HEK293 (cell line): ENCODE results near the gene HIBCH.

Experiments used
- CTCF ChIA-PET: fragments of 350-600 bp; formaldehyde crosslinking; extraction: SDS; loops from one replicate; lab custom pipeline; 2021; ENCODE audit warnings: antibody characterized with exemption; lab: Yijun Ruan, JAX
- POLR2A ChIA-PET: fragments of 300-600 bp; formaldehyde crosslinking; extraction: SDS; loops from one replicate; lab custom pipeline; 2020; ENCODE audit warnings: antibody characterized with exemption, inconsistent platforms; lab: Yijun Ruan, JAX
- H3K27ac ChIP-seq: fragments of 200-500 bp; sonication (Bioruptor generic); 2 replicates; pipeline ENCODE4 v1.5.1; 2014; ENCODE audit warnings: low read depth, low read length, control low read depth, inconsistent platforms; ENCODE audit errors: extremely low read depth
- H3K36me3 ChIP-seq, 2 experiments: fragments of 200-500 bp in 1 of 2; sonication (Bioruptor generic) in 1 of 2; 1 replicate in 1 of 2; 2 replicates in 1 of 2; pipeline ENCODE4 v1.5.1; 2014 to 2017; ENCODE audit warnings: inconsistent platforms in 2 of 2, low read length in 2 of 2; ENCODE audit not compliant: control insufficient read depth in 2 of 2, insufficient read depth in 1 of 2
- H3K4me1 ChIP-seq: fragments of 200-500 bp; sonication (Bioruptor generic); 2 replicates; pipeline ENCODE4 v1.5.1; 2014; ENCODE audit warnings: mild to moderate bottlenecking, low read length, inconsistent platforms; ENCODE audit not compliant: control insufficient read depth, insufficient read depth
- H3K4me3 ChIP-seq: 2 replicates; pipeline ENCODE4 v1.5.1; 2011; ENCODE audit warnings: low read depth, mild to moderate bottlenecking, control low read depth, low read length, moderate library complexity
- H3K9me3 ChIP-seq: fragments of 200-500 bp; sonication (Bioruptor generic); 2 replicates; pipeline ENCODE4 v1.5.1; 2014; ENCODE audit warnings: low read depth, low read length, inconsistent platforms; ENCODE audit not compliant: control insufficient read depth, insufficient read depth
- KLF1 ChIP-seq: fragments of 450-650 bp; formaldehyde crosslinking; IDR thresholded peaks from 2 replicates; pipeline ENCODE4 v1.5.1; 2016; ENCODE audit warnings: missing biosample characterization, missing genetic modification characterization
- KLF10 ChIP-seq: fragments of 450-650 bp; IDR thresholded peaks from 2 replicates; pipeline ENCODE4 v1.5.1; 2018; ENCODE audit warnings: missing biosample characterization, mild to moderate bottlenecking, missing genetic modification characterization
- ZBTB21 ChIP-seq: fragments of 450-650 bp; formaldehyde crosslinking; IDR thresholded peaks from 2 replicates; pipeline ENCODE4 v1.5.1; 2017; ENCODE audit warnings: missing biosample characterization, missing genetic modification characterization
- ZFP3 ChIP-seq: fragments of 450-650 bp; formaldehyde crosslinking; IDR thresholded peaks from 2 replicates; pipeline ENCODE4 v1.5.1; 2016; ENCODE audit warnings: low read depth, missing biosample characterization, missing genetic modification characterization
- ZNF155 ChIP-seq: fragments of 450-650 bp; formaldehyde crosslinking; IDR thresholded peaks from 2 replicates; pipeline ENCODE4 v1.5.1; 2016; ENCODE audit warnings: missing biosample characterization, missing genetic modification characterization
- ZNF157 ChIP-seq: fragments of 450-650 bp; formaldehyde crosslinking; IDR thresholded peaks from 2 replicates; pipeline ENCODE4 v1.5.1; 2016; ENCODE audit warnings: missing biosample characterization, missing genetic modification characterization
- ZNF16 ChIP-seq: fragments of 450-650 bp; formaldehyde crosslinking; IDR thresholded peaks from 2 replicates; pipeline ENCODE4 v1.5.1; 2016; ENCODE audit warnings: low read depth, missing biosample characterization, missing genetic modification characterization
- ZNF211 ChIP-seq: fragments of 450-650 bp; formaldehyde crosslinking; IDR thresholded peaks from 2 replicates; pipeline ENCODE4 v1.5.1; 2016; ENCODE audit warnings: low read depth, missing biosample characterization, missing genetic modification characterization
- ZNF23 ChIP-seq: fragments of 450-650 bp; formaldehyde crosslinking; IDR thresholded peaks from 2 replicates; pipeline ENCODE4 v1.5.1; 2016; ENCODE audit warnings: missing biosample characterization, missing genetic modification characterization, borderline replicate concordance
- ZNF302 ChIP-seq: fragments of 450-650 bp; formaldehyde crosslinking; IDR thresholded peaks from 2 replicates; pipeline ENCODE4 v1.5.1; 2016; ENCODE audit warnings: missing biosample characterization, missing genetic modification characterization, low read depth
- ZNF354C ChIP-seq: fragments of 450-650 bp; formaldehyde crosslinking; IDR thresholded peaks from 2 replicates; pipeline ENCODE4 v1.5.1; 2016; ENCODE audit warnings: missing biosample characterization, missing genetic modification characterization, low read depth, borderline replicate concordance
- ZNF394 ChIP-seq: fragments of 450-650 bp; formaldehyde crosslinking; IDR thresholded peaks from 2 replicates; pipeline ENCODE4 v1.5.1; 2016; ENCODE audit warnings: missing biosample characterization, missing genetic modification characterization, mild to moderate bottlenecking, moderate library complexity, borderline replicate concordance
- ZNF416 ChIP-seq: fragments of 450-650 bp; formaldehyde crosslinking; IDR thresholded peaks from 2 replicates; pipeline ENCODE4 v1.5.1; 2016; ENCODE audit warnings: missing biosample characterization, missing genetic modification characterization
- ZNF48 ChIP-seq: fragments of 450-650 bp; formaldehyde crosslinking; IDR thresholded peaks from 2 replicates; pipeline ENCODE4 v1.5.1; 2016; ENCODE audit warnings: missing biosample characterization, missing genetic modification characterization
- ZNF571 ChIP-seq: fragments of 450-650 bp; formaldehyde crosslinking; IDR thresholded peaks from 2 replicates; pipeline ENCODE4 v1.5.0; 2017; ENCODE audit warnings: missing biosample characterization, missing genetic modification characterization
- ZNF701 ChIP-seq: fragments of 450-650 bp; formaldehyde crosslinking; IDR thresholded peaks from 2 replicates; pipeline ENCODE4 v1.5.1; 2016; ENCODE audit warnings: missing biosample characterization, missing genetic modification characterization
- ZNF76 ChIP-seq: fragments of 450-650 bp; formaldehyde crosslinking; IDR thresholded peaks from 2 replicates; pipeline ENCODE4; 2016; ENCODE audit warnings: low read depth, missing biosample characterization, missing genetic modification characterization, borderline replicate concordance
- TF ChIP-seq, protein P1 (sequence below): fragments of 450-650 bp; formaldehyde crosslinking; IDR thresholded peaks from 2 replicates; pipeline ENCODE4 v1.5.1; 2016; ENCODE audit warnings: missing biosample characterization, missing genetic modification characterization, borderline replicate concordance
- TF ChIP-seq, protein P2 (sequence below): fragments of 450-650 bp; formaldehyde crosslinking; IDR thresholded peaks from 2 replicates; pipeline ENCODE4 v1.5.1; 2016; ENCODE audit warnings: missing biosample characterization, missing genetic modification characterization, borderline replicate concordance
- TF ChIP-seq, protein P3 (sequence below): fragments of 450-650 bp; formaldehyde crosslinking; IDR thresholded peaks from 2 replicates; pipeline ENCODE4 v1.5.1; 2016; ENCODE audit warnings: missing biosample characterization, missing genetic modification characterization
- TF ChIP-seq, protein P4 (sequence below): fragments of 450-650 bp; formaldehyde crosslinking; IDR thresholded peaks from 2 replicates; pipeline ENCODE4 v1.5.1; 2016; ENCODE audit warnings: missing biosample characterization, missing genetic modification characterization, low read depth

HIBCH gene

DNA sequence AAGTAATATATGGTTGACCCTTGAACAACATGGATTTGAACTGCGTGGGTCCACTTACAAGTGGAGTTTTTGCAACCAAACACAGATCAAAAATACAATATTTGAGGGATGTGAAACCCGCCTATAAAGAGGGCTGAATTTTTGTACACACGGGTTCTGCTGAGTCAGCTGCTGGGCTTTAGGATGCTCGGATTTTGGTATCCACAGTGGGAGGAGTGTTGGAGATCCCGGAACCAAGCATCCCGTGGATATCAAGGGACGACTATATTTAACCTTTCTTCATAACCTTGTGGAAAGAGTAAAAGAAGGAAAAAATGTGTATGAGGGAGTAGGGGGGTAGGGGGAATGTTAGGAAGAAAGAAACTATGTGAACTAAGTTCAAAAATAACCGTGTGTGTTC, 13.8 kb upstream of the HIBCH start (continued):
- TF ChIP-seq, protein P1, sequence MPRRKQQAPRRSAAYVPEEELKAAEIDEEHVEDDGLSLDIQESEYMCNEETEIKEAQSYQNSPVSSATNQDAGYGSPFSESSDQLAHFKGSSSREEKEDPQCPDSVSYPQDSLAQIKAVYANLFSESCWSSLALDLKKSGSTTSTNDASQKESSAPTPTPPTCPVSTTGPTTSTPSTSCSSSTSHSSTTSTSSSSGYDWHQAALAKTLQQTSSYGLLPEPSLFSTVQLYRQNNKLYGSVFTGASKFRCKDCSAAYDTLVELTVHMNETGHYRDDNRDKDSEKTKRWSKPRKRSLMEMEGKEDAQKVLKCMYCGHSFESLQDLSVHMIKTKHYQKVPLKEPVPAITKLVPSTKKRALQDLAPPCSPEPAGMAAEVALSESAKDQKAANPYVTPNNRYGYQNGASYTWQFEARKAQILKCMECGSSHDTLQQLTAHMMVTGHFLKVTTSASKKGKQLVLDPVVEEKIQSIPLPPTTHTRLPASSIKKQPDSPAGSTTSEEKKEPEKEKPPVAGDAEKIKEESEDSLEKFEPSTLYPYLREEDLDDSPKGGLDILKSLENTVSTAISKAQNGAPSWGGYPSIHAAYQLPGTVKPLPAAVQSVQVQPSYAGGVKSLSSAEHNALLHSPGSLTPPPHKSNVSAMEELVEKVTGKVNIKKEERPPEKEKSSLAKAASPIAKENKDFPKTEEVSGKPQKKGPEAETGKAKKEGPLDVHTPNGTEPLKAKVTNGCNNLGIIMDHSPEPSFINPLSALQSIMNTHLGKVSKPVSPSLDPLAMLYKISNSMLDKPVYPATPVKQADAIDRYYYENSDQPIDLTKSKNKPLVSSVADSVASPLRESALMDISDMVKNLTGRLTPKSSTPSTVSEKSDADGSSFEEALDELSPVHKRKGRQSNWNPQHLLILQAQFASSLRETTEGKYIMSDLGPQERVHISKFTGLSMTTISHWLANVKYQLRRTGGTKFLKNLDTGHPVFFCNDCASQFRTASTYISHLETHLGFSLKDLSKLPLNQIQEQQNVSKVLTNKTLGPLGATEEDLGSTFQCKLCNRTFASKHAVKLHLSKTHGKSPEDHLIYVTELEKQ (tag by site-specific recombination), result no peak
- TF ChIP-seq, protein P2, sequence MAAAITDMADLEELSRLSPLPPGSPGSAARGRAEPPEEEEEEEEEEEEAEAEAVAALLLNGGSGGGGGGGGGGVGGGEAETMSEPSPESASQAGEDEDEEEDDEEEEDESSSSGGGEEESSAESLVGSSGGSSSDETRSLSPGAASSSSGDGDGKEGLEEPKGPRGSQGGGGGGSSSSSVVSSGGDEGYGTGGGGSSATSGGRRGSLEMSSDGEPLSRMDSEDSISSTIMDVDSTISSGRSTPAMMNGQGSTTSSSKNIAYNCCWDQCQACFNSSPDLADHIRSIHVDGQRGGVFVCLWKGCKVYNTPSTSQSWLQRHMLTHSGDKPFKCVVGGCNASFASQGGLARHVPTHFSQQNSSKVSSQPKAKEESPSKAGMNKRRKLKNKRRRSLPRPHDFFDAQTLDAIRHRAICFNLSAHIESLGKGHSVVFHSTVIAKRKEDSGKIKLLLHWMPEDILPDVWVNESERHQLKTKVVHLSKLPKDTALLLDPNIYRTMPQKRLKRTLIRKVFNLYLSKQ (tag by site-specific recombination), result no peak

DNA sequence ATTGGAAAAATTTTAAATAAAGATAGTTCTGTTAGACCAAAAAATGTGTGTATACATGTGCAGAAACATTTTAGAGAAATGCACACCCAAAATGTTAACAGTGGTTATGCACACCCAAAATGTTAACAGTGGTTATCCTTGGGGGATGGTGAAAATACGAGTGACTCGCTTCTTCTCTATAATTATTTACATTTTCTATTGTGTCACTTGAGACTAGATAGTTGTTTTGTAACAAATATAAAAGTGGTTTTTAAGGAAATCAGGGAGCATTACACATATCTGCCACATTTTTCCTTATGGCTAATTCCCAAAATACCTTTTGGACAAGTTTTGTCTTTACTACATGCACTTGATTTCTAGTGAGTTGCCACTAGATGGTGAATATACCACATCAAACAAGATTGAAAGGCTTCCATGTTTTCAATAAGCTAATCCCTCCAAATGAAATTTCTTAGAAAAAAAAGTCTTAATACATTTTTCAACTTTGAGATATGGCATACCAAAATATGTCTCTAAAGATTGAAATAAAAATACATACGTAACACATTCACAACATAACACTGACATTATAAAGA, 9.0 kb upstream of the HIBCH start:
- CTCF ChIA-PET, result no interaction called here

DNA sequence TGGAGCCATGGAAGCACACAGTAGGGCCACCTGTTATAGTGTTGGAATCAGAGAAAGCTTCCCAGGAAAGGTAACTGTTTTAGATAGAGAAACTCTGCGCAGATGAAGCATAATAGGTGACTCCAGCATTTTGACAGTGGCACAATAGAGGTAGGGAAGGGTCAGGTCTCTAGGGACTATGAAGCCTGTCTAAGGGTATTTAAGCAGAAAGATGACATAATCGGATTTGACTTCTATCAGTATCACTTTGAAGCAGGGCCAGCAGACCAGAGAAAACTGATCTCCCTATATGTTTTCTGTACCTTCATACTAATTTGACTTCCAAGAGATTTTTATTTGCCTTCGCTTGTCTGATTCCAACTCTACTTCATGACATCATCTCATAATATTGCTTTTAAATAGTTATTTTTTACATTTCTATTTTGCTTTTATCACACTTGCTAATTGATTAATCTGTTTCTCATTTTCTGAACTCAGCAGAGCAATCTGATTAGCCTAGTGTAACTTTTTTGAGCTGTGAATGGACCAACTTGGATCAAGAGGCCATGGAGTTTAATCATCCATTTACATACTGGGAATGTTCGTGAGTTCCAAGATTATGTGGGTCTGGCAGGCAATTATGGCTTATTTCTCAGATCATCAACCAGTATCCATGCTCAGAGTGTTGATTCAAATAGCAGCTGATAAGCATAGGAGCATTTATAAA, 8.4 kb upstream of the HIBCH start:
- POLR2A ChIA-PET, result no interaction called here
- H3K4me3 ChIP-seq, result no peak overlapping the region
- H3K36me3 ChIP-seq, result no peaks in the 10 kb centered on the region
- H3K9me3 ChIP-seq, result no peaks in the 10 kb centered on the region
- H3K4me1 ChIP-seq, result no peaks in the 10 kb centered on the region
- H3K27ac ChIP-seq, result no peak overlapping the region
- TF ChIP-seq KLF1, result no peak
- no peak for TF ChIP-seq ZNF211 (tag by site-specific recombination)
- no peak for TF ChIP-seq ZNF394 (tag by site-specific recombination)
- TF ChIP-seq, protein P3, sequence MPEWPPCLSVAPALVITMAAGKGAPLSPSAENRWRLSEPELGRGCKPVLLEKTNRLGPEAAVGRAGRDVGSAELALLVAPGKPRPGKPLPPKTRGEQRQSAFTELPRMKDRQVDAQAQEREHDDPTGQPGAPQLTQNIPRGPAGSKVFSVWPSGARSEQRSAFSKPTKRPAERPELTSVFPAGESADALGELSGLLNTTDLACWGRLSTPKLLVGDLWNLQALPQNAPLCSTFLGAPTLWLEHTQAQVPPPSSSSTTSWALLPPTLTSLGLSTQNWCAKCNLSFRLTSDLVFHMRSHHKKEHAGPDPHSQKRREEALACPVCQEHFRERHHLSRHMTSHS (tag by site-specific recombination), result no peak
- TF ChIP-seq ZNF571 (tag by site-specific recombination), result no peak
- no peak for TF ChIP-seq ZBTB21 (tag by site-specific recombination)
- TF ChIP-seq, protein P4, sequence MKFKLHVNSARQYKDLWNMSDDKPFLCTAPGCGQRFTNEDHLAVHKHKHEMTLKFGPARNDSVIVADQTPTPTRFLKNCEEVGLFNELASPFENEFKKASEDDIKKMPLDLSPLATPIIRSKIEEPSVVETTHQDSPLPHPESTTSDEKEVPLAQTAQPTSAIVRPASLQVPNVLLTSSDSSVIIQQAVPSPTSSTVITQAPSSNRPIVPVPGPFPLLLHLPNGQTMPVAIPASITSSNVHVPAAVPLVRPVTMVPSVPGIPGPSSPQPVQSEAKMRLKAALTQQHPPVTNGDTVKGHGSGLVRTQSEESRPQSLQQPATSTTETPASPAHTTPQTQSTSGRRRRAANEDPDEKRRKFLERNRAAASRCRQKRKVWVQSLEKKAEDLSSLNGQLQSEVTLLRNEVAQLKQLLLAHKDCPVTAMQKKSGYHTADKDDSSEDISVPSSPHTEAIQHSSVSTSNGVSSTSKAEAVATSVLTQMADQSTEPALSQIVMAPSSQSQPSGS (tag by site-specific recombination), result peak; percentile 57
- no peak for TF ChIP-seq ZNF416 (tag by site-specific recombination)
- no peak for TF ChIP-seq ZNF76 (tag by site-specific recombination)
- CTCF ChIA-PET, result no interaction called here

More for the DNA sequence above, 9.0 kb upstream of the HIBCH start:
- no peak overlapping the region for H3K27ac ChIP-seq
- no peaks in the 10 kb centered on the region for H3K9me3 ChIP-seq
- no peaks in the 10 kb centered on the region for H3K4me1 ChIP-seq
- no peaks in the 10 kb centered on the region for H3K36me3 ChIP-seq
- no peak overlapping the region for H3K4me3 ChIP-seq
- POLR2A ChIA-PET, result no interaction called here
- TF ChIP-seq ZNF157 (tag by site-specific recombination) (no peak), ZNF23 (tag by site-specific recombination) (no peak), ZNF354C (tag by site-specific recombination) (no peak), ZFP3 (tag by site-specific recombination) (no peak), ZNF16 (tag by site-specific recombination) (no peak), ZNF155 (no peak), ZNF302 (tag by site-specific recombination) (no peak), ZNF701 (tag by site-specific recombination) (no peak), ZNF48 (tag by site-specific recombination) (no peak), KLF10 (no peak)
- TF ChIP-seq, protein P1 (tag by site-specific recombination), result no peak
